CD14-positive monocyte (primary cell): ENCODE data around the gene ZNRF2. TPM values are rescaled to one million over a fixed set of nuclear protein-coding genes. Genes with fewer than 3 reads are reported as not detected.

Experiments used
- DNase-seq, 3 donors: peaks; one replicate each; pipeline ENCODE4 v3.0.0-alpha.2; 2011 to 2022
- H2AFZ ChIP-seq: 2 replicates; pipeline ENCODE4 v1.6.0; 2012; ENCODE audit warnings: mild to moderate bottlenecking, low read depth, low read length, inconsistent platforms; ENCODE audit not compliant: insufficient read depth, poor library complexity, severe bottlenecking
- H3K27ac ChIP-seq, 2 donors: 1 replicate in 1 of 2; 2 replicates in 1 of 2; pipeline ENCODE4 v1.5.1; 2012 to 2013; ENCODE audit warnings: low read length in 2 of 2, control low read depth in 1 of 2, inconsistent platforms in 1 of 2, low read depth in 1 of 2, mild to moderate bottlenecking in 1 of 2
- H3K27me3 ChIP-seq, 2 donors: one replicate each; pipeline versions ENCODE4 v1.6.0 to v1.6.1; 2011 to 2013; ENCODE audit warnings: low read length in 2 of 2; ENCODE audit not compliant: control insufficient read depth in 2 of 2, insufficient read depth in 2 of 2
- H3K36me3 ChIP-seq, 2 donors: replicated peaks in 1 of 2; 1 replicate in 1 of 2; 2 replicates in 1 of 2; pipeline versions ENCODE4 v1.5.1 to v1.6.1; 2012 to 2013; ENCODE audit warnings: low read length in 2 of 2, control low read depth in 1 of 2, inconsistent platforms in 1 of 2, mild to moderate bottlenecking in 1 of 2; ENCODE audit not compliant: insufficient read depth in 2 of 2, control insufficient read depth in 1 of 2
- H3K4me1 ChIP-seq, 2 donors: 1 replicate in 1 of 2; 2 replicates in 1 of 2; pipeline versions ENCODE4 v1.5.1 to v1.6.1; 2012 to 2013; ENCODE audit warnings: low read length in 2 of 2, control low read depth in 1 of 2, inconsistent platforms in 1 of 2, mild to moderate bottlenecking in 1 of 2, moderate library complexity in 1 of 2; ENCODE audit not compliant: insufficient read depth in 2 of 2, control insufficient read depth in 1 of 2
- H3K4me2 ChIP-seq: replicated peaks from 2 replicates; pipeline ENCODE3; 2012; ENCODE audit warnings: low read length, moderate library complexity, mild to moderate bottlenecking; ENCODE audit not compliant: poor library complexity, severe bottlenecking; ENCODE audit errors: extremely low read depth
- H3K4me3 ChIP-seq, 3 experiments: fragments of 200-600 bp in 1 of 3; sonication (generic) in 1 of 3; replicated peaks in 1 of 3; 1 replicate in 2 of 3; 2 replicates in 1 of 3; pipeline ENCODE4 v1.5.1; 2011 to 2013; ENCODE audit warnings: low read length in 3 of 3, mild to moderate bottlenecking in 3 of 3, control low read depth in 2 of 3, low read depth in 2 of 3, inconsistent platforms in 1 of 3, moderate library complexity in 1 of 3
- H3K79me2 ChIP-seq: 2 replicates; pipeline ENCODE4 v1.6.0; 2012; ENCODE audit warnings: mild to moderate bottlenecking, control low read depth, inconsistent platforms, low read length, moderate library complexity; ENCODE audit not compliant: insufficient read depth
- H3K9ac ChIP-seq: 2 replicates; pipeline ENCODE4 v1.6.0; 2017; ENCODE audit warnings: low read length, mild to moderate bottlenecking; ENCODE audit not compliant: insufficient read depth, poor library complexity, severe bottlenecking
- H3K9me3 ChIP-seq, 2 donors: replicated peaks in 1 of 2; 1 replicate in 1 of 2; 2 replicates in 1 of 2; pipeline versions ENCODE4 v1.5.1 to v1.6.1; 2012 to 2013; ENCODE audit warnings: low read length in 2 of 2, control low read depth in 1 of 2; ENCODE audit not compliant: control insufficient read depth in 1 of 2, insufficient read depth in 1 of 2
- H4K20me1 ChIP-seq: 2 replicates; pipeline ENCODE4 v1.6.0; 2012; ENCODE audit warnings: mild to moderate bottlenecking, low read length, control low read depth, moderate library complexity; ENCODE audit not compliant: insufficient read depth
- H3K27ac Mint-ChIP-seq, 7 donors: one replicate each; pipeline ENCODE4 v1.8.0; 2020; ENCODE audit warnings: mild to moderate bottlenecking in 7 of 7, mixed read lengths in 7 of 7, moderate library complexity in 6 of 7, inconsistent platforms in 2 of 7
- H3K27me3 Mint-ChIP-seq, 3 donors: one replicate each; pipeline ENCODE4 v1.8.0; 2021 to 2022; ENCODE audit warnings: low read depth in 3 of 3, mild to moderate bottlenecking in 3 of 3, mixed read lengths in 3 of 3, moderate library complexity in 3 of 3, inconsistent platforms in 1 of 3
- H3K36me3 Mint-ChIP-seq, 2 donors: one replicate each; pipeline ENCODE4 v1.8.0; 2020; ENCODE audit warnings: mixed read lengths in 2 of 2, inconsistent platforms in 1 of 2, mild to moderate bottlenecking in 1 of 2
- H3K4me1 Mint-ChIP-seq: one replicate; pipeline ENCODE4 v1.8.0; 2020; ENCODE audit warnings: mild to moderate bottlenecking, mixed read lengths
- H3K4me3 Mint-ChIP-seq, 2 donors: one replicate each; pipeline ENCODE4 v1.8.0; 2020; ENCODE audit warnings: mild to moderate bottlenecking in 2 of 2, mixed read lengths in 2 of 2, moderate library complexity in 1 of 2
- H3K9me3 Mint-ChIP-seq, 7 donors: one replicate each; pipeline ENCODE4 v1.8.0; 2020 to 2022; ENCODE audit warnings: mixed read lengths in 7 of 7, mild to moderate bottlenecking in 6 of 7, moderate library complexity in 6 of 7, inconsistent platforms in 2 of 7
- WGBS: methylation state at CpG from one replicate; pipeline ENCODE4 v1.1.5; 2013; ENCODE audit warnings: missing lambda C conversion rate; ENCODE audit not compliant: insufficient coverage; 5-methylcytosine and 5-hydroxymethylcytosine counted together
- intact Hi-C, 2 donors: fragments of 100-400 bp; cut with micrococcal nuclease; formaldehyde crosslinking; loops; one replicate each; pipeline versions ENCODE4 v1.15.0 to v1.15.1; 2023
- polyA plus RNA-seq, 3 donors: library from polyadenylated mRNA; depleted of rRNA in 1 of 3; unstranded in 2 of 3; stranded (reverse) in 1 of 3; fragments of 300-500 nt in 2 of 3; fragments of >200 nt in 1 of 3; fragmentation: Illumina TruSeq in 2 of 3; gene quantifications; 1 replicate in 2 of 3; 2 replicates in 1 of 3; pipeline ENCODE4 v1.2.3, GENCODE V29; 2012 to 2021
- TF ChIP-seq, protein P1 (sequence below): fragments of 200-600 bp; IDR thresholded peaks from one replicate; pipeline ENCODE4 v1.8.0; 2022; ENCODE audit warnings: antibody characterized with exemption, mild to moderate bottlenecking

Gene ZNRF2
- polyA plus RNA-seq, 3 donors: 1.9 to 9.5 (median 5.7) TPM

GRCh38 chr7:30367561-30367960 is 83.2 kb downstream of the ZNRF2 start:
- Histone ChIP-seq H3K4me1 (peaks cover 0 to 9% of the 10 kb centered on the region in 2 donors), H3K79me2 (peaks cover 17% of the 10 kb centered on the region), H3K9me3 (no peaks in the 10 kb centered on the region), H3K9ac (no peak overlapping the region), H3K27ac (no peak overlapping the region), H2AFZ (no peak overlapping the region), H3K4me3 (no peak overlapping the region), H3K27me3 (no peaks in the 10 kb centered on the region), H4K20me1 (peaks cover 37% of the 10 kb centered on the region), H3K4me2 (no peak overlapping the region), H3K36me3 (peaks cover 22 to 33% of the 10 kb centered on the region in 2 donors)
- no peaks in the 10 kb centered on the region for H3K27me3 Mint-ChIP-seq
- no peaks in the 10 kb centered on the region for H3K9me3 Mint-ChIP-seq
- no peak overlapping the region for H3K4me3 Mint-ChIP-seq
- H3K4me1 Mint-ChIP-seq: peaks cover 14% of the 10 kb centered on the region
- no peak overlapping the region for H3K27ac Mint-ChIP-seq
- TF ChIP-seq, protein P1, sequence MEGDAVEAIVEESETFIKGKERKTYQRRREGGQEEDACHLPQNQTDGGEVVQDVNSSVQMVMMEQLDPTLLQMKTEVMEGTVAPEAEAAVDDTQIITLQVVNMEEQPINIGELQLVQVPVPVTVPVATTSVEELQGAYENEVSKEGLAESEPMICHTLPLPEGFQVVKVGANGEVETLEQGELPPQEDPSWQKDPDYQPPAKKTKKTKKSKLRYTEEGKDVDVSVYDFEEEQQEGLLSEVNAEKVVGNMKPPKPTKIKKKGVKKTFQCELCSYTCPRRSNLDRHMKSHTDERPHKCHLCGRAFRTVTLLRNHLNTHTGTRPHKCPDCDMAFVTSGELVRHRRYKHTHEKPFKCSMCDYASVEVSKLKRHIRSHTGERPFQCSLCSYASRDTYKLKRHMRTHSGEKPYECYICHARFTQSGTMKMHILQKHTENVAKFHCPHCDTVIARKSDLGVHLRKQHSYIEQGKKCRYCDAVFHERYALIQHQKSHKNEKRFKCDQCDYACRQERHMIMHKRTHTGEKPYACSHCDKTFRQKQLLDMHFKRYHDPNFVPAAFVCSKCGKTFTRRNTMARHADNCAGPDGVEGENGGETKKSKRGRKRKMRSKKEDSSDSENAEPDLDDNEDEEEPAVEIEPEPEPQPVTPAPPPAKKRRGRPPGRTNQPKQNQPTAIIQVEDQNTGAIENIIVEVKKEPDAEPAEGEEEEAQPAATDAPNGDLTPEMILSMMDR: no peak
- intact Hi-C loops: no loop called here
- DNase-seq: no peak
- no CpG with 5 or more reads among the region's 2 CpGs for WGBS
- H3K36me3 Mint-ChIP-seq: peaks cover 28 to 34% of the 10 kb centered on the region in 2 donors

GRCh38 chr7:30369879-30370278 is 85.5 kb downstream of the ZNRF2 start:
- H3K4me3 ChIP-seq: no peak overlapping the region
- no peaks in the 10 kb centered on the region for H3K4me1 ChIP-seq
- Mint-ChIP-seq H3K4me3 (no peak overlapping the region), H3K9me3 (no peaks in the 10 kb centered on the region), H3K4me1 (peaks cover 4% of the 10 kb centered on the region), H3K27me3 (no peaks in the 10 kb centered on the region), H3K36me3 (peaks cover 29 to 35% of the 10 kb centered on the region in 2 donors), H3K27ac (no peak overlapping the region)
- TF ChIP-seq, protein P1: no peak
- intact Hi-C loops: no loop called here
- H3K36me3 ChIP-seq: peaks cover 22 to 33% of the 10 kb centered on the region in 2 donors
- no peaks in the 10 kb centered on the region for H3K27me3 ChIP-seq
- no peak overlapping the region for H3K4me2 ChIP-seq
- H3K9me3 ChIP-seq: no peaks in the 10 kb centered on the region
- no peak overlapping the region for H3K9ac ChIP-seq
- no peak overlapping the region for H2AFZ ChIP-seq
- DNase-seq: no peak
- H4K20me1 ChIP-seq: peaks cover 24% of the 10 kb centered on the region
- H3K27ac ChIP-seq: no peak overlapping the region
- peaks cover 14% of the 10 kb centered on the region for H3K79me2 ChIP-seq
